Hematopoietic multipotent progenitor cell treated with erythropoietin and hydrocortisone succinate and interleukin-3 and kit ligand, for 17 days (in vitro differentiated cells): Measurements from ENCODE around the gene PLXNC1.

Experiments
- DNase-seq: peaks from one replicate; pipeline ENCODE4 v3.0.0-alpha.2; 2015; ENCODE audit warnings: low spot score

Gene PLXNC1

DNA sequence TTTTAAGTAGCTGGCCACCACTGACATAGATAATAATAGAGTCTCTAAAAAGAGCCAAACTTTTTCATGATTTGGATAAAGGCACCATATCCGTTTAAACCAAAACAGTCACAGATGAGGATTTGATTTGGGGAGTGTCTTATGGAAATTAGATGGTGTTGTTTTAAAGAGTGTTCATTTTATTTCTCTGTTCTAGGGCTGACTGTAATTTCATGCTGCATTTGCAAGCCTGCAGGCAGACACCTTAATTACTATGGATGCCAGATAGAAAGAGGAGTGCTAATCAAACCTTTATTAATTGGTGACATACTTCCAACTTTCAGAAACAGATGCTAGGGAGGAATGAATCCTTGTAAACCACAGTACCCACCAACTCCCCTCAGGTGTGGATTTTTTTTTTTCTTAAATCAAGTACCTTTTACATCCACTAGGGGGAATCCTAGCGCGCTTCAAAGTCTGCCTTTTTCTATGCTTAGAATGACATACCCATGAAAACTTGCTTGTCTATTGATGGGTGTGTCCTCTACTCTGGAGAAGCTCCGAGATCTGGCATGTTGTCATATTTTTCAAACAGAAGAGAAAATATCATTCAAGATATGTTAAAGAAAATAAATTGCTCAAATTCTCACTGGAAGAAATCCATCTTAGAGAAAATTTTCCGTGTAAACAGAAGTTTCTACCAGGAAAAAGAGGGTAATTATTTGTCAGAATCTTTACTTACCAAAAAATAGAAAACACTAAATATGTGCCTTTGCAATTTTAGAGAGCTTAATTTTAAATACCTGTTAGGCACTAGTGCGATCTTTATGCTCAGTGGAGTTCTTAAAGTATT is 14.2 kb upstream of the PLXNC1 start:
- peak; percentile 71 for DNase-seq

DNA sequence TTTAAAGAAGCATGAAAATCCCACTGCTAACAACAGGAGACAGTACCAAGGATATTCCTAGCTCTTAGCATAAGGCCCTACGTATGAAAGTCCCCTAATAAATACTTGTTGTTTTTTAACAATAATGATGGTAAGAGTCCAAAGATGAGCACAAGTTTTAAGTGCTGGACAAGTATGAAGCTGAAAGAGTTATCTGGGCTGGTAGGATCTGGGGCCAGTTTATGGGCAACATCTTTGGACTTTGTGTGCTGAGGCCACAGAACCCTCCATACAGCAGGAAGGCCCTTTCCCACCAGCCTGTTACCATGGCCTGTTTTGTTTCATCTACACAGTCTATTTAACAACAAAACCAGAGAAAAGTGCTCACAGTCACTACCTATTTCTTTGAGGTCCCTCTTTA is 12.5 kb upstream of the PLXNC1 start:
- DNase-seq = no peak

- DNase-seq = no peak
These were observed 8.6 kb upstream of the PLXNC1 start for GRCh38 chr12:94139816-94140215.

GRCh38 chr12:94140556-94140955 is 7.8 kb upstream of the PLXNC1 start:
- peak; percentile 37 for DNase-seq

- DNase-seq = no peak
These were observed 7.2 kb upstream of the PLXNC1 start for GRCh38 chr12:94141004-94141764.

DNA sequence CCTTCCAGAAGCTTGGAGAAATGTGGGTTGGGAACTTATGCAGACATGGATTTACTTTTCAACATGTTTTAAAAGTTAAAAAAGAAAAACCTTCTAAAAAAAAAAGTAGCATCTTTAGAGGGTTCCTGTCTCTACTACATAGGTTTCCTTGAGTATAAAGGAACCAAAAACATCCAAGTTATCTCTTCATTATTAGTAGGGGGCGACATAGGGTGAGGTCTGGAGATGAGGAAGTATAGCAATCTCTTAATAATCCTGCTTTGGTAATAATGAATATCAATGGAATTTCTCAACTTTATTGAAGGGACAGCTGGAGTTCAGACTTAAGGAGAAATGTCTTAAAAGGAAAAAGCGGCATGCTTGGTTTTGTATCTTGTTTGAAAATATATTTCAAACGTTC is 6.5 kb upstream of the PLXNC1 start:
- DNase-seq = no peak

DNA sequence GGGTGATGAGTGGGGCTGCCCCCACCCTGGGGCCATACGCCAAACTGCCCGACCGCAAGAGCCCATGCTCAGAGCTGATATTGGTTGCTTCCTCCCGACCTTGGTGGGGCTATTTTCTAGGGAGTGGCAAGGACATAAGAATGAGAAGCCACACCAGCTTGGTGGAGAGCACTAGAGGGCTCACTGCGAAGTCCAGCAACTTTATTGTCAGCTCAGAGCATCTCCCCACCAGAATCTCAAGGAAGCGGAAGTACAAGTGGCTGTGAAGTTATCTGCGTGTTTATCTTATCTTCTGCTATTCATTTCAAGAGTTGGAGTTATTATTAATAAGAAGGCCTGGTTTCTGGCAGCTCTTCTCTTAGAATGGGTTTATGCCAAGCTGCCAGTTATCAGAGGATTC is 4.9 kb upstream of the PLXNC1 start:
- no peak for DNase-seq

DNA sequence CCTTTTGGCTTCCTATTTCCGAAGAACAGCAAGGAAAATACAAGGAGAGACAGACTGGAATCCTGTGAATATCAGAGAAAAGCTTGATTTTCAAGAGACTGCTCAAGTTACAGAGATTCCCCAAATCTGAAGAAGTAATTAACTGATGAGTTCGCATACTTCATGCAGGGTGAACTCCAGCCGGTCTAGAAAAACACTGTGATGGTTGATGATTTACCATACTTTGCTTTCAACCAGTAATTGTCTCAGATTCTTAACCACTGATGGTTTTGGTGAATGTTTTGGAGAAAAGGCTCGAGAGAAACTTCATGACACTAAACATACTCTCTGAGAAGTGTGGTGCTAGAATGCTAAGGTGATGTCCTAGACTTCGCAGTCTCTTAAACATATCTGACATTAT is 4.4 kb upstream of the PLXNC1 start:
- no peak for DNase-seq

DNA sequence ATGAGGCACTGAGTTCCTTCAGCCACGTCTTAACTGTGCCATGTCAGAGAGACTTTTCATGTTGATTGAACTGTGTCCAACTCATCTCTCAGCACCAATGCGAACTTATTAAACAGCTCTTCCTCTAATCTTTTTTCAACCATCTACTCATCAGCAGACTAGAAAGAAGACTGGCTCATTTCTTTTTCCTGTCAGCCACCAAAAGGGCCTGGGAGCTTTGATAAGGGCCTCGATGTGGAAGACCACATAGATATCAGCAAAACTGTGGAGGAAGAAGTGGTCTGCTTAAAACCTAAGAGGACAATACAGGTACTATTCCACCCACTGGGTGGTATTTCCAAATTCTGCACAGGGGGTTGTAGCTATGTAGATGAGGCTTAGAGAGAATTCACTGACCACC is 3.6 kb upstream of the PLXNC1 start:
- no peak for DNase-seq

DNA sequence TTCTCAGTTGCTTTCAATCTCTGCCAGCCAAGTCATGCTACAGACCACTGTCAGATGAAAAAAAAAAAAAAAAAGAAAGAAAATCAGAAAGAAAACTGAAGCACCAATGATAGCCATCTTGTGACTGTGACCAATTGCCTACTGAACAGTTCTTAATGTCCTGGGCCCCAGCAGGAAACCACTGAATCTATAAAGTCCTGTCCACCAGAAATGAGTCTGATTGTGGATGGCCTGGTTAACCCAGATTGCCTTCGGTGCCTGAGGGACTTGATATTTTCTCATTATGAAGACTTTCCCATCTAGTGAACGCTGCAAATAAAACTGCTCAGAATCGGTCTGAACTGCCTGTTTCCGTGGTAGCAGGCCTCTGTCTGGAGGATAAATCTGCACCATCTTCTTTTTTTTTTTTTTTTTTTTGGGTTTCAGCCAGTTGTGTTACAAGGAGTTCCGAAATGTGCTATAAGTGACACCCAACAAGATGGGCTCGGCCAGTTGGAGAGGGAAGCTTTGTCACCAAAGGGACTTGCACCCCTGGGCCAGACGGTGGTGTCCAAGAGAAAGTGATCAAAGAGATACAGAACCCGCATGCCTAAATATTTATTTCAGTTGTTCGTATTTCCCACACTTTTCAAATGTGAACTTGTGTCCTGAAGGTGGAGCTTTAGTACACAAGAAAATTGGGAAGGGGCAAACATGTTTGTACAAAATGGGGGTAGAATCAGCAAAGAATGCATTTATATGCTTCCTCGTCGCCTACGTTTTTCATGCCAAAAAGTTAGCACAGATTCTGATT is 3.0 kb upstream of the PLXNC1 start:
- DNase-seq = peak; percentile 36

- no peak for DNase-seq
These were observed 2.0 kb upstream of the PLXNC1 start for GRCh38 chr12:94146166-94146936.

GRCh38 chr12:94147387-94147990 is 888 bp upstream of the PLXNC1 start:
- DNase-seq = no peak

GRCh38 chr12:94148739-94149118 is 352 bp downstream of the PLXNC1 start:
- no peak for DNase-seq

DNA sequence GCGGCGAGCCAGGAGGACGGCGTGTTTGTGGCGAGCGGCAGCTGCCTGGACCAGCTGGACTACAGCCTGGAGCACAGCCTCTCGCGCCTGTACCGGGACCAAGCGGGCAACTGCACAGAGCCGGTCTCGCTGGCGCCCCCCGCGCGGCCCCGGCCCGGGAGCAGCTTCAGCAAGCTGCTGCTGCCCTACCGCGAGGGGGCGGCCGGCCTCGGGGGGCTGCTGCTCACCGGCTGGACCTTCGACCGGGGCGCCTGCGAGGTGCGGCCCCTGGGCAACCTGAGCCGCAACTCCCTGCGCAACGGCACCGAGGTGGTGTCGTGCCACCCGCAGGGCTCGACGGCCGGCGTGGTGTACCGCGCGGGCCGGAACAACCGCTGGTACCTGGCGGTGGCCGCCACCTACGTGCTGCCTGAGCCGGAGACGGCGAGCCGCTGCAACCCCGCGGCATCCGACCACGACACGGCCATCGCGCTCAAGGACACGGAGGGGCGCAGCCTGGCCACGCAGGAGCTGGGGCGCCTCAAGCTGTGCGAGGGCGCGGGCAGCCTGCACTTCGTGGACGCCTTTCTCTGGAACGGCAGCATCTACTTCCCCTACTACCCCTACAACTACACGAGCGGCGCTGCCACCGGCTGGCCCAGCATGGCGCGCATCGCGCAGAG is 873 bp downstream of the PLXNC1 start:
- no peak for DNase-seq

DNA sequence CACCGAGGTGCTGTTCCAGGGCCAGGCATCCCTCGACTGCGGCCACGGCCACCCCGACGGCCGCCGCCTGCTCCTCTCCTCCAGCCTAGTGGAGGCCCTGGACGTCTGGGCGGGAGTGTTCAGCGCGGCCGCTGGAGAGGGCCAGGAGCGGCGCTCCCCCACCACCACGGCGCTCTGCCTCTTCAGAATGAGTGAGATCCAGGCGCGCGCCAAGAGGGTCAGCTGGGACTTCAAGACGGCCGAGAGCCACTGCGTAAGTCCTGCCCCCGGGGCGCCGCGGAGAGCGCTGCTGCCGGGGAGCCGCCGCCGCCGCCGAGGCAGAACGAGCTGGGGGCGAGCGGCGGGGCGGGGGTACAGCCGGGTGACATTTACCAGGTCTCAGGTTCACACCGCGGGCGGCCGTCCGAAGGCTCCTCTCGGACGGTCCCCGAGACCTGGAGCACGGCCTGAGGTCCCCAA is 1.4 kb downstream of the PLXNC1 start:
- no peak for DNase-seq

GRCh38 chr12:94150240-94151121 is 2.1 kb downstream of the PLXNC1 start:
- no peak for DNase-seq

DNA sequence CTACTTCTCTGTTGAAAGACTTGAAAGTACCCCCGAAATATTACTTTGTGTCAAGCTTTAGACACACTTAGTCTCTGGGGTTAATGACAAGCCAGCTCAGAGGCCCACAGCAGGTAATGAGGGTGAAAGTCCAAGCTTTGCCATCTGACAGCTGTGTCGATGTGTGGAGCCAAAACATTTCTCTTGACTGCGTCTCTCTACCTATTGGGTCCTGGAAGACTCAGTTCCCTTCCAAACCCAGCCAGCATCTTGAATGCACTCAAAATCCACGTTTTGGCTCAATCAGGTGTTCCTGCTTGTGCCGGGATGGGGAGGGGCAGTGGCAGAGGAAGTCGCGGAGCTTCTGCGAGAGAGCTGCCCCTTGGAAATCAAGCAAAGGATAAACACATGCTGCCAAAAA is 3.2 kb downstream of the PLXNC1 start:
- DNase-seq = no peak

DNA sequence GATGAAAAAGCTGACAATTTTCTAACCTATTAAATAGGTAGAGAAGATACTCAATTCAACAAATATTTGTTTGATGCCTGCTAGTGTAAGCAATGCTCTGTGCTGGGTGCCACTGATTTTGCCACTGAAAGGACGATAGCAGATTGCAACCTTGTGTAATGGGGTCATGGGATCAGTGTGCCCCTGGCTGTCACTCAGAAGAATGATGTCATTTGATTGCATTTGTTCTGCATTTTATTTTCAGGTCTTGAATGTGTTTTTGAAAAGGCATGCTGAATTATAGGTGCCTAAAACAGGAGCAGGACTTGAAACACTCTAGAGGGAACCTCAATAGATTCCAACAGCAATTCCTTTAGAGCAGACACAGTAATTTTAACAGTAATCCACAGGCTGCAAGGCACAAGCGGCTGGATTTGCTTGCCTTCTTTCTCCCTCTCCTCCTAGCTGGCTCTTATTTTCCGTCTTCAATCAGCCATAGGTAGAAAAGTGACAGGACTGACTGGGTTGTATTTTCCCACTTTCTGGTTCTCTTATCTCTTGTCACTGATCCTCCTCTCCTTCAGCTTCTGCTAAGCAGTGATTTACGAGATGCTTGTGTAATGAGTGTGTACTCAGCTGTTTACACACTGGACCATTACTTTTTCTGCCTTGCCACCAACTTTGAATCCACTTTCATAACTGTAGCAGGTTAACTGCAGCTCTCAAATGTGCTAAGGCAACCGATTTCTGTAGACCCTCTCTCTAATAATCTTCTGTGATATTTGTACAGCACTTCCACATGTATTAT is 4.1 kb downstream of the PLXNC1 start:
- no peak for DNase-seq

GRCh38 chr12:94157181-94157580 is 8.8 kb downstream of the PLXNC1 start:
- no peak for DNase-seq
